ENCODE results near the gene ZNF385A. TPM values are rescaled to one million over a fixed set of nuclear protein-coding genes. Genes with fewer than 3 reads are reported as not detected.

The ZNF385A gene
- total and polyA plus RNA-seq, 9 of the 15 experiments (the other 6 are each of a cell fraction or from before 2014, with no cell fraction given), result 1.0 to 111 (median 7.7) TPM

DNA sequence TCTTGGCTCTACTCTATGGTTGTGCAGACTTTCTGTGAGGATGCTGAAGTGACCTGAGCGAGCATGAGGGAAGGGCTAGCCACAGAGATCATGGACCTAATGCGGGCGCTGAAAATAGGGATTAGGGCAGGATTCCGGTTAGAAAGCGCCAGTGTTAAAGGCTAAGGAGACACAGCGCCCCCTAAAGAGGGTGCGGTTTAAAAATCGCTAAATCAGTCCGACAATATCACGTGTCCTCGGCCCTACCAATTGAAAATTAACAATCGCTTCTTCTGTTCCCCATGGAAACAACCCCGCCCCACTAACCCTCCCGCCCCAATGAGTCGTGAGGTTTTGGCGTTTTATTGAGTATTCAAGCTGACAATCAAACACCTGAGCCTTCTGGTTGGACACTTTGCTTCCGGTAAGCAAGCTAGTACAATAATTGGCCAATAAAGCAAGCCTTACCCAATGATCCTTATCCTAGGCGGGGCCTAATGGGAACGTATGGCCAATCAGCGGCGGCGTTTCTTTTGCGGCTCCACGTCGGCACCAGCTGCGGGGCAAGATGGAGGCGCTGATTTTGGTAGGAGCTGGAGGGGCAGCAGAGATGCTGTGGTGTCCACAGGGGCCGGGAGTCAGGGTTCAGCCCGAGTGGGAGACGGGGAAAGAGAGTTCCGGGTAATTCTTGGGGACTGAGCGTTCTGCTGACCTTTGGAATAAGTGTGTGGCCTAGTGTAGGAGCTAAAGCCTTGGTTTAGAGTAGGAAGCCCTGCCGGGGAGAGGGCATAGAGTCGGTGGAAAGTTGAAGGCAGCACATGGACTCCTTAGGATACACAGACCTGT, 59.7 kb downstream of the ZNF385A start, which contains the start of gene COPZ1 (continued):
- TF ChIP-seq GMEB1 (CRISPR knock-in tag; IDR thresholded peaks at IDR 0.05) (peak; percentile 84), USF2 (CRISPR knock-in tag; IDR thresholded peaks at IDR 0.05) (peak; percentile 93), CXXC5 (CRISPR knock-in tag; IDR thresholded peaks at IDR 0.05) (peak; percentile 73), HNRNPLL (IDR thresholded peaks at IDR 0.05; ENCODE audit: low read depth, low read length, poor library complexity, severe bottlenecking) (peak; percentile 41), NCOA4 (IDR thresholded peaks at IDR 0.05; ENCODE audit: partially characterized antibody) (no peak), ZNF507 (tag; conservative IDR thresholded peaks at IDR 0.05) (no peak), TOE1 (IDR thresholded peaks at IDR 0.05; ENCODE audit: borderline replicate concordance) (peak; percentile 19), TOE1 (CRISPR knock-in tag; IDR thresholded peaks at IDR 0.05; ENCODE audit: borderline replicate concordance, low read depth) (0 out of 2 replicates have a peak, but pooled peaks have one; percentile 47), CC2D1A (IDR thresholded peaks at IDR 0.05) (peak; percentile 56), SP1 (CRISPR knock-in tag; IDR thresholded peaks at IDR 0.05) (peak; percentile 93)
- TF ChIP-seq, protein P1, sequence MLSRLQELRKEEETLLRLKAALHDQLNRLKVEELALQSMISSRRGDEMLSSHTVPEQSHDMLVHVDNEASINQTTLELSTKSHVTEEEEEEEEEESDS (CRISPR knock-in tag; IDR thresholded peaks at IDR 0.05), result no peak
- TF ChIP-seq, protein P2, sequence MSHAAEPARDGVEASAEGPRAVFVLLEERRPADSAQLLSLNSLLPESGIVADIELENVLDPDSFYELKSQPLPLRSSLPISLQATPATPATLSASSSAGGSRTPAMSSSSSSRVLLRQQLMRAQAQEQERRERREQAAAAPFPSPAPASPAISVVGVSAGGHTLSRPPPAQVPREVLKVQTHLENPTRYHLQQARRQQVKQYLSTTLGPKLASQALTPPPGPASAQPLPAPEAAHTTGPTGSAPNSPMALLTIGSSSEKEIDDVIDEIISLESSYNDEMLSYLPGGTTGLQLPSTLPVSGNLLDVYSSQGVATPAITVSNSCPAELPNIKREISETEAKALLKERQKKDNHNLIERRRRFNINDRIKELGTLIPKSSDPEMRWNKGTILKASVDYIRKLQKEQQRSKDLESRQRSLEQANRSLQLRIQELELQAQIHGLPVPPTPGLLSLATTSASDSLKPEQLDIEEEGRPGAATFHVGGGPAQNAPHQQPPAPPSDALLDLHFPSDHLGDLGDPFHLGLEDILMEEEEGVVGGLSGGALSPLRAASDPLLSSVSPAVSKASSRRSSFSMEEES (CRISPR knock-in tag; IDR thresholded peaks at IDR 0.05), result peak; percentile 72
